ENCODE data around the gene RHOT1.

- TF ChIP-seq POLR2A (IDR thresholded peaks at IDR 0.05; ENCODE audit: low read length) (no peak), GATA1 (IDR thresholded peaks at IDR 0.05; ENCODE audit: low read depth, low read length) (no peak)
Observed at GRCh38 chr17:32192379-32192778, 50.1 kb downstream of the RHOT1 start.
